GM18526 (cell line): ENCODE measurements around the gene RPL10A.

Source experiments
- POLR2A ChIP-seq: IDR thresholded peaks from 3 replicates; pipeline ENCODE4 v1.6.1; 2011; ENCODE audit not compliant: insufficient read length; ENCODE audit errors: extremely low read depth

Gene RPL10A

DNA sequence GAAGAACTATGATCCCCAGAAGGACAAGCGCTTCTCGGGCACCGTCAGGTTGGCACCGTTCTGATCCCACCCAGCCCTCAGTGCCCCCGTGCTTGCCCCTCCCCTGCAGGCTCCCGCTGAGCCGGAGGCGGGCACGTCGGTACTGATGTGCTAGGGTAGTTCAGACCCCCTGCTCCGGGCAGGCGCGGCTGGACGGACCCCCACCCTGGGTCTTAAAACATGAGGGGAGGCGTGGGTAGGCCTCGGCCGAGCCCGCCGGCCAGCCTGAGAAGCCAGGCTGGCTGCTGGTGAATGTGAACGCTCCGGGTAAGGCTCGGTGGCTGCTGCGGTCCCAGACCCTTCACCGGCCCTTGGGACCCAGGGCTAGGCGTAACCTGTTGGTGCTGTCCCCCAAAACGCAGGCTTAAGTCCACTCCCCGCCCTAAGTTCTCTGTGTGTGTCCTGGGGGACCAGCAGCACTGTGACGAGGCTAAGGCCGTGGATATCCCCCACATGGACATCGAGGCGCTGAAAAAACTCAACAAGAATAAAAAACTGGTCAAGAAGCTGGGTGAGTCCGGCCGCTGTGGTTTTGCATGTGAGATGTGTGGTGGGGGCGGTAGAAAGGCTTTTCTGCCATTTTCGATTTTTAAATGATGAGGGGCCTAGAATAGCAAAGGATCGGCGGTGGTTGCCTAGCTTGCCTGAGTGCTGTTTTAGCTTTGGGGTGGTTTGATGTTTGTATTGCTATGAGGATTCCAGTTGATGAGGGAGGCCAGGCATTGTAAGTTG lies 964 bp downstream of the RPL10A start:
- TF ChIP-seq POLR2A, result peak; percentile 9

DNA sequence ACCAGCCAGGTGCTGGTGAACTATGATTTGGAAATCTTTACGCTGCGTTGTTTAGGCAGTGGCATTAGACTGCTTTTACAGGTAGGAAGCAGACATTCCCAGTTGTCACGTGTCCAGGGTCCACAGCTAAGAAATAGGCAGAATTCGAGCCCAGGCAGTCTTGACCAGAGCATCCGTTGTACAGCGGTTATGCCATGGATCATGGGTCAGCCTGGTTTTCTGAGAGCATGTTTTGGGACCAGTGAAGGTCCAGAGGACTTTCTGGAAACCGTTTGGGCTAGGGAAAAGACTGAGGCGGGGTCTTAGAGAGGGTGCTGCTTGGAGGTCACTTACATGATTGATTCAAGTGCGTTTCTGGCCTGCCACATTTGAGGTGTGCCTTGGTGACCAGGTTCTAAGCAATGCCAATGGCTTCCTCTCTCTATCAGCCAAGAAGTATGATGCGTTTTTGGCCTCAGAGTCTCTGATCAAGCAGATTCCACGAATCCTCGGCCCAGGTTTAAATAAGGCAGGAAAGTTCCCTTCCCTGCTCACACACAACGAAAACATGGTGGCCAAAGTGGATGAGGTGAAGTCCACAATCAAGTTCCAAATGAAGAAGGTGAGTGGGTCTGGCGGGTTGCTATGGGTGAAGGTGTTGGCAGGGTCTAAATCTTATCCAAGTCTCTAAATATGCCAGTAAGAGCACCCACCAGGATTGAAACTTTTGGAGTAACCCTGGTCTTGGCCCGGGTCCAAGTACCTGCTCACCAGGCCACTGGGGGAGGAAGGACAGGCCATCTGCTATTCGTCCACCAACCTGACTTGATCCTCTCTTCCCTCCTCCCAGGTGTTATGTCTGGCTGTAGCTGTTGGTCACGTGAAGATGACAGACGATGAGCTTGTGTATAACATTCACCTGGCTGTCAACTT lies 1.8 kb downstream of the RPL10A start:
- no peak for TF ChIP-seq POLR2A

GRCh38 chr6:35470663-35471120 lies 2.5 kb downstream of the RPL10A start:
- TF ChIP-seq POLR2A, result no peak

DNA sequence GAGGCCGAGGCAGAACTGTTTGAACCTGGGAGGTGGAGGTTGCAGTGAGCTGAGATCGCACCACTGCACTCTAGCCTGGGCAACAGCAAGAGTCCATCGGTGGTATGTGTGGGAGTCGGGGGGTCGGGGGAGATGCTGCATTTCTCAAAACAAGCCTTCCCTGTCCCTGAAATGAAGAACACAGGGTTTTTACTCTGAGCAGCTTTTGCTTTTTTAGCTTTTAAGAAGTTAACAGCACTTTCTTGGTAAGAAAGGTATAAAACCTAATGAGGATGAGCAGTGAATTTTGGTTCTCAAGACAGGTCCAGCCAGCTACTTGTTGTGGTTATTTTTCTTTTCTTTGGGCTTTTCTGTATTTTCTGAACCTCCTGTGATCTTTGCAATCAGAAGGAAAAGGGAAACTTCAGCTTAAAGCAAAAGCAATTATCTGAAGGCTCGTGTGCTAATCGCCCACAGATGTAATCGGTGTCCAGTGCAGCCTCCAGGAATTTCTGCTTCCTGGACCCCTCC lies 3.7 kb downstream of the RPL10A start:
- TF ChIP-seq POLR2A, result no peak

- TF ChIP-seq POLR2A, result peak; percentile 40
Measured at GRCh38 chr6:35473075-35473849, 5.1 kb downstream of the RPL10A start.

DNA sequence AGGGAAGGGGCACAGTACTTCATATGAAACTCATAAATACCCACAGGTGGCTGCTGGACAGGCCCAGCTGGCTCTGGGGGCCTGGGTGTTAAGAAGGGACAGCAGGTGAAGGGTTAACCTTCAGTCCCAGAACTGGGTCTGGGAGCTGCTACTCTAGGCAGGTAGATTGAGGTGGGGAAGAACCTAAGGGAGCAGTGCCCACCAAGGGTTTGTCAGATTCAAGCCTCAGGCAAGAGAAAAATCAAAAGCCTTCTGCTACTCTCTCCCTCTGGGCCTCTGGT lies 5.6 kb downstream of the RPL10A start:
- no peak for TF ChIP-seq POLR2A

DNA sequence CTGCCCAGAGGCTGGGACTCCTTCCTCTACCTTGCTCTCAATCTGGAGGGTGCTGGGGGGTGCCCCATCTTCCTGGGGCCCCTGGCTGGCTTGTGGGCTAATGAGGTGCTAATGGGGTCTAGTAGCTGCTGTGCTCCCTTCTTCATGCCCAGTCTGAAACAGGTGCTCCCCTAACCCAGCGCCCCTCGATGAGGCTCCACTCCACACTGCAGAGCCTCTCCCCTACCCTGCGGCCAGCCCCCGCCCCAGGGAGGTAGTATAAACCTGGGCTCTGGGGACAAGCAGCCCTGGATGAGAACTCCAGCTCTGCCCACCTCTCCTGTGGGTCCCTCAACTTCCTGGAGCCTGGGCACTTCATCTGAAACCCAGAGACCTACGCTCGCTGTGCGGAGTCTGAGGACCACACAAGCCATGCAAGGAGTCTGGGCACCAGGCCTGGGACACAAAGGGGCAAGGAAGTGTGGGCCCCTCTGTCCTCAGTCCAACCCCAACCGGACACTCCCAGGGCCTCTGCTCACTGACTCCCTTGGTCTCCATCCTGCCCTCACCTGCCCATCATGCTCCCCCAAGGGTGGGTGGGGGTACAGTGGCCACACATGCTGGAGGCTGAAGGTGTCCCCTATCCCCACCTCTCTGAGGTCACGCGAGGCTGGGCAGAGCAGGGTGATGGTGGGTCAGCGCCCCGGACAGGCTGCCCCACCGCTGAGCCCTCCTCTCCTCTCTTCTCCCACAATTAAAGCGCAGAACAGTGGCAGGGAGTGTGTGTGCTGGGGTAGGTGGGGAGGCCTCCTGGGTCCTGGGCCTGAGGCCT lies 6.1 kb downstream of the RPL10A start:
- peak; percentile 16 for TF ChIP-seq POLR2A

GRCh38 chr6:35474942-35475570 lies 6.9 kb downstream of the RPL10A start:
- TF ChIP-seq POLR2A, result no peak

- no peak for TF ChIP-seq POLR2A
Measured at GRCh38 chr6:35475573-35475972, 7.4 kb downstream of the RPL10A start.

DNA sequence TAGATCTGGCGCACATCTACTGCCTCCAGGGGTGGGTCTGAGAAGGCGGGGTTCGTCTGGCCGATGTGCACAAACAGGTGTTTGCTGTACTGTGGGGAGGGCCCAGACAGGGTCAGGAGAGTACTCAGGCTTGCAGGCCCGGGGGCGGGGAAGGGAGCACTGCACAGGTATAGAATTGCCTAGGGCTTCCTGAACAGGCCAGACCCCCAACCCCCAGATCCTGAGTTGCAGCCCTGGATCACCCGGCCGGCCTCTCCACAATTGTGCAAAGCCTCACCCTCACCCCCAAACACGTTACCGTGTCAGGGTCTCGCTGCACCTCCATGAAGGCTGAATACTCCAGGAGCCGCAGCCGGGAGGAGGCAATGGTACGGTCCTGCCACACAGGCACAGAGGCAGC lies 7.8 kb downstream of the RPL10A start:
- no peak for TF ChIP-seq POLR2A

DNA sequence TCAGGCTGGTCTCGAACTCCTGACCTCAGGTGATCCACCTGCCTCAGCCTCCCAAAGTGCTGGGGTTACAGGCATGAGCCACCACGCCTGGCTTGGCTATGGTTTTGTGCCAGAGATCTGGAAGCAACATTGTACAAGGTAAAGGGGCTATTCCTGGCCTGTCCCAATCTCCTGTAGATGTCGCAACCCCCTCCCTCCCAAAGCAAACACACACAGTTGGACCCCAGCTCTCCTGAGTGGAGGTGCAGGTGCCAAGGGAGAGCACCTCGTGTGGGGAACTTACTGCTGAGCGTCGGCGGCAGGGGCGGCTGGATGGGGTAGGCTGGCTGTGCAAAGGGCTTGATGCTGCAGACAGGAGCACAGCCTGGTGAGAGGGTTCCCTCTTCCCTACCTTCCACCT lies 8.8 kb downstream of the RPL10A start:
- no peak for TF ChIP-seq POLR2A

DNA sequence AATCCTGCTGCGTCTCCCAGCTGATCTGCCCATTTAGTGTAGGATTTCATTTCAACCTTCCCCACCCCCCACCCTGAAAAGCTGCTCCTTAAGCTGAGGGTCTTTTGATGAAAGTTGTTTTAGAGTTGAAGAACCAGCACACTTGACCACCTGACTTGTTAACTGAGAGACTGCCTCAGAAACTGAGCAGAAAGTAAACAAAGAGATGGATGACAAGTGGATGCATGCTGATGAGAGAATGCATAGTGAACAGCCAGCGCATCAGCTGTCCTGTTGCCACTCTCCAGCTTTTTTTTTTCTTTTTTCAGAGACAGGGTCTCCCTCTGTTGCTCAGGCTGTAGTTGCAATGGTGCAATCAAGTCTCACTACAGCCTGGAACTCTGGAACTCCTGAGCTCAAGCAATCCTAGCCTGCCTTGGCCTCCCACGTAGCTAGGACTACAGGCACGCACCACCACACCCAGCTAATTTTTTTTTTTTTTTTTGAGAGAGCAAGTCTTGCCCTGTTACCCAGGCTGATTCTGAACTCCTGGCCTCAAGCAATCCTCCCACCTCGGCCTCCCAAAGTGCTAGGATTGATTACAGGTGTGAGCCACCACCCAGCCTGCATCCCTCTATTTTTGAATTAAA lies 9.5 kb downstream of the RPL10A start:
- no peak for TF ChIP-seq POLR2A

- TF ChIP-seq POLR2A, result no peak
Measured at GRCh38 chr6:35478259-35478658, 10.1 kb downstream of the RPL10A start.

DNA sequence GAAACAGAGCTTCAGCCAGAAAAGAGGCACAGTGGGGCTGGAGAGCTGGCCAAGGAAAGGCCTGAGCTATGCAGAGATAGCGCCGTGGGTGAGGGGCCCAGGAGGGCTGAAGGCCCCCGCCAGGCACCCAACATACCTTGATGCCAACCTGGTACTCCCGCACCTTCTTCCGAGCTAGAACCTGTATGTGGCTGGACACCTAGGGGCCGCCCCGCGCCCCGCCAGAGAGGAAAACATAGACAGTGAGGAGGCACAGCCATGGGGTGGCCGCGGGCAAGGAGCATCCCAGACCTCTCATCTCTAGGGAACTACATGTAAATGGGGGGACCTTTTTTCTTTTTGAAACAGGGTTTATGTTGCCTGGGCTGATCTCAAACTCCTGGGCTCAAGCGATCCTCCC lies 12.0 kb downstream of the RPL10A start:
- TF ChIP-seq POLR2A, result no peak
